ENCODE data around the gene EVC2.
A peak's percentile ranks its signal among the peaks of the same experiment; 100 is the strongest.

EVC2 gene

GRCh38 chr4:5711479-5712184, 3.3 kb upstream of the EVC2 start:
- DNase-seq, result no peak

DNA sequence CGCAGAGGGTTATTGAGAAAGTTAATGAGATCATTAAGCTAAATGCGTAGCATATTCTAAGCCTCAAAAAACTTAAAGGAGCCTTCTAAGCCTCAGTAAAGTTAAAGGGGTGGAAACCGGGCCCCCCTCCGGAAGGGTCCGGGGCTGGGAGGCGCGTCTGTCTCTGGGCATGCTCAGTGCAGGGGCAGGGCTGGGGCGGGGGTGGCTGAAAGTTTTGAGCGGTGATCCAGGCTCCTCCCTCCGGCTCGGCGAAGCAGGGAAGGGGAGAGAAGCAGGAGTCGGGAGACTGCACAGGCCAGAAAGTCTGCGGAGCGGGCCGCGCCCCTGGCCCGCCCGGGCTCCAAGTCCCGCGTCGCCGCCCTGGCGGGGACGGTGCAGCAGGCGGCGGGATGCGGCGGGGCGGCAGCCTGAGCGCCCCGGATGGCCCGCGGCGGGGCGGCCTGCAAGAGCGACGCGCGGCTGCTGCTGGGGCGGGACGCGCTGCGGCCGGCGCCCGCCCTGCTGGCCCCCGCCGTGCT, 2.7 kb upstream of the EVC2 start, which contains the start of gene EVC:
Gene EVC (plus strand): TSS at position 241 of the 518 bp plus-strand sequence. CDS start 180 bp downstream, at position 421.
- no peak for DNase-seq

DNA sequence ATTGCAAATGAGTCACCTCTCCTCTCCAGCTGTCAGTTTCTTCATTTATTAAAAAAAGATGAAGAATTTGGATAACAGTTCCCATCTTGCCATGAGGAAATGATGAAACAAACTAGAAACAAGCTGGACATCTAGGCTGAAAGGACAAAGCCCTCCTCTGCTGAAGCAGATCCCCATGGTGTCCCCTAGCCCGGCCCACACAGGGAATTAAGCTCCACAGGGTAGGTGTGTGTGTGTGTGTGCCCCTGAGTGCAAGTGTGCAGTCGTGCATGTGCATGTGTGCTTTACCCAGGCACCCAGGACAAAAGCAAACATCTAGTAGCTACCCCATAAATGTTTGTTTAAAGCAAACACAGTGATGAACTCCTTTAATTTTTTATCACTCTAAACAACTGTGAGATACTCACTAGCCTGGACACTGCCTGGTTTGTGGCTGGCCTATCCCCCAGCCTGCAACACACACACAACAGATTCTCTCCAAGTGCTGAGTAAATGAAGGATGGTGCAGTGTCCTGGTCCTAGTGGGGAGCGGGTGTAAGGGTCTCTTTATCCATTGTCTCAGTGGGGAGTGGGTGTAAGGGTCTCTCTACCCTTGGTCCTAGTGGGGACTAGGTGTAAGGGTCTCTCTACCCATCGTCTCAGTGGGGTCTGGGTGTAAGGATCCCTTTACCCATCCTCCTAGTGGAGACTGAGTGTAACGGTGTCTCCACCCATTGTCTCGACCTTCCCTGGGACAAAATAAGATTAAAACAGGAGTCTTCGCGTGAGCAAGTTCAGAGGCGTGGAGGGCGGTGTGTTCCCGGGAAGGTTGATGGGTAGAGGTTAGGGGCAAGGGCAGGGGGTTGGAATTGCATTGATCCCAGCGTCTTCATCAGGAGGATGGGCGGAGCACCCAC, 2.0 kb upstream of the EVC2 start:
- DNase-seq, result peak; percentile 41

DNA sequence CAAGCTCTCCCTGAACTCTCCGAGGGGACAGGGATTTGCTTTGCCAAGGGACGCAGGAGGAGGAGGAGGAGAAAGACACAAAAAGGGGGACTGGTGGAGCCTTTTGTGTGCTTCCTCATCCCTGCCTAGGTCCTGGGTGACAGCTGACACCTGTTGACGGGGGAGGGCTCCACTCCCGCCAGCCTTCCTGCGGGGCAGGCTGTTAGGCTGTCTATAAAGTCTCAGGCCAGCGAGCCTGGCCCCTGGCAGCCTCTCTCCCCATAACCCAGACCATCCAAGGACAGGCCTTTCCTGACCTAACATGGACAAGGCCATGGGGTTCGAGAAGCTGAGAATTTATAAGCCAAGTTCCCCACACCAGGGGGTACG, 832 bp upstream of the EVC2 start:
- peak; percentile 27 for DNase-seq

GRCh38 chr4:5707778-5708448, 446 bp downstream of the EVC2 start:
- peak; percentile 38 for DNase-seq

- DNase-seq, result no peak
Measured at GRCh38 chr4:5707366-5707765, 993 bp downstream of the EVC2 start.

- DNase-seq, result no peak
Measured at GRCh38 chr4:5706486-5707290, 1.7 kb downstream of the EVC2 start.

DNA sequence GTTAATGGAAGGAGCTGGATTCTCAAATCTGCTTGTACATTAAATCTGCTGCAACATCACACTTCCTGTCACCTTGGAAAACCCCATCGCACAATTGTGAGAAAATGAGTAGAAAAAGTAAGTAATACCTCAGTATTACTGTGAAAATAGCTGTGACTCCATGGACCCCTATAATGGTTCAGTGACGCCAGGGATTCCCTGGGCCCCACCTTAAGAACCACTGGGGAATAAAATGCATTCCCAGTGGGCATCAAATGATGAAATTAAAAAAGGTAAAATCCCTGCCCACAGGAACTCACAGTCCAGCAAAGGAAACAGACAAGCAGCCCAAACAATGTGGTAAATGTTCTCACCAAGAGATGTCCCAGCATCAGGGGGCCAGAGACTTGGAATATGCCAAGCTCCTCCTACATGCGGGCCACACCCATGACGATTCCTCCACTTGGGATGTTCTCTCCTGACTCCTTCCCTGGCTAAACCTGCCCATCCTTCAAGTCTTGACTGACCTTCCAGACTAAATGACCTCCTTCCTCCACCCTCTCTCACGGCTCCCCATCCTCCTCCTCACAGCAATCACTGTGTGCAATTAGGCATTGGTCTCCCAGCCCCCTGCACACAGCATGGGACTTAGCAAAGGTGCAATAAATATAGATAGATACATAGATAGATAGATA, 2.6 kb downstream of the EVC2 start:
- DNase-seq, result no peak

DNA sequence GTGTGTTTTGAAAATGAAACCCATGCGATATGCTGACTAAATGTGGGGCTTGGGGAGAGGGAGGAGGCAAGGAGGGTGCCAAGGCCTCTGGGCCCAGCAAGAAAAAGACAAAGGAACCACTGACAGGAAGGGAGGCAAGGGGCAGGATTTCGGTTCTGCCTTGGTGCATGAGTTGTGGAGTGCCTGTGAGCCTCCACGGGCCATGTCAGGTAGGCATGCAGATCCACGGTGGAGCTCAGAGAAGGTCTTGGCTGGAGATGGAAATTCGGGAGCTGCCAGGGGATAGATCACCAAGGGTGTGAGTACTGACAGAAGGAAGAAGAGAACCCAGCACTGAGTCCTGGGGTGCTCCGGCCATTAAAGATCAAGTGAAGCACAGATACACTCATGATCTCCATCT, 4.1 kb downstream of the EVC2 start:
- no peak for DNase-seq

DNA sequence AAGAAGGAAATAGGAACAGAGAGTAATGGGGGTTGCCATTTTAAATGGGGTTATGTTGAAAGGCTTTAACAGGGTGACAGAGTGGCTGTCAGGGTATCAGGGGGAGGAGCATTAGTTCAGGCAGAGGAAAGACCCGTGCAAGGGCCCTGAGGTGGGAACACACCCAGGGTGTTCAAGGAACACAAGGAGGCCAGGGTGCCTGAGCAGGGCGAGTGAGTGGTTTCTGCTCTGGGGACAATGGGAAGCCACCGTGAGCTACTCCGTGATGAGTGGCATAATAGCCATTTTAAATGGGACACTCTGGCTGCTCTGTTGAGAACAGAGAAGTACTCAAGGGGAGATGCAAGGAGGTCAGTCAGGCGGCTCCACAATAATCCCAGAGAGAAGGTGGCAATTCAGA, 4.5 kb downstream of the EVC2 start:
- DNase-seq, result no peak

- no peak for DNase-seq
Measured at GRCh38 chr4:5701971-5702370, 6.4 kb downstream of the EVC2 start.

- DNase-seq, result no peak
Measured at GRCh38 chr4:5700459-5700858, 7.9 kb downstream of the EVC2 start.

- DNase-seq, result no peak
Measured at GRCh38 chr4:5696341-5696740, 12.0 kb downstream of the EVC2 start.

DNA sequence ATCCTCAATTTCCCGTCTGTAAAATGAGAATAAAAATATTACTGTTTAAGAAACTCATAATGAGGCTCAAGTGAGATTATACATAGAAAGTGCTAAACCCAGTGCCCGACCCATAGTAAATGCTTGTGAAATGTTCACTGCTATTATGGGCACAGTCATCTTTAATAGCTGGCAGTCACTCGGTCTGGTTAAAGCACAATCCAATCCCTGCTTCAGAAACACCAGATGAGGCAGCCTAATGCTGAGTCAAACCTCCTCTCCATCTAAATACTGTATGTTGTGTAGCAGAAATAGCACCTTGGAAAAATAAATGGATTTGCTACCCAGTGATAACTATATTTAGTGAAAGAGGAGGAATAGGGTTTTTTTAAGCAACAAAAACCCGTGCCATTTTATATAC, 14.5 kb downstream of the EVC2 start:
- no peak for DNase-seq

DNA sequence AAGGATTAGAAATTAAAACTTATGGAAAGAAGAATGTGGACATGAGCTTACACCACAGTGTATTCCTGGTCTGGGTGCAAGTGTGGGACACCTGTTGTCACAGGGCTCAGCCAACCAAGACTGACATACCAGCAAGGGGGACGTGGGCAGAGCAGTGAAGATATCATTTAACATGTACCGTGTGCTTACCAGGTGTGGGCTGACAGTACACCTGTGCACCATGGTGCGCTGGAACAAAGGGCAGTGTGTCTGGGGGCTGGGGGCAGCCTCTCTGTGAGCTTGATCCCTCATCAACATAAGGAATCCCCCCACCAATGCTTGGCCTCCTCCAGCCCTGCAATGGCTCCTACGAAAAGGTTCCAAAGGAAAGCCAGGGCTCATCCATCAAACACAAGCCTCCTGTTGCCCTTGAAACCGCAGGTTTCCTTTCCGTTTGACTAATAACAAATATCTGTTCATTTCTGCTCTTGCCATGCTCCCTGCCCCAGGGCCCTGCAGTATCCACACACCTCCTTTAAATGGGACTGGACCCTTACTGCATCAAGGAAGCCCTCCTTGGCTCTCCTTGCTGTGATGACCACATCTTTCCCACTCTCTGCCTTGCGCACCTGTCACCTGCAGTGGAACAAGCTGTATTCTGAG, 16.7 kb downstream of the EVC2 start:
- no peak for DNase-seq

DNA sequence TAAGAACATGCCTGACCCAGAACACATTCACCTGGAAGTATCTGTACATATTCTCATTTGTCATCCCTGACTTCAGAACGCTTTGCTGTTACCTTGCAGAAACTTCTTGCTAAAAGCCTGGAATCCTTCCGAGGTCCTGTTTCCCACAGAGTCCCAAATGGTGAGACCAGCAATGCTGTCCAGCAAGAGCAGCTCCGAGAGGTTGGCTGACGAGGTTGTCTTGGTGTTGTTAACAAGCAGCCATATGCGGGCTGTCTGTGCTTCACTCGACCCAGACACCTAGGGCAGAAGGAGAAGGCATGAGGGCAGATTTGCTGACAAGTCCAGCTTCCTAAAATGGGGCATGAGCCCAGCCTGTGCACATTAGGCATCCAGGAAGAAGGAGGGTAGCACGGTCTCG, 19.3 kb downstream of the EVC2 start:
- no peak for DNase-seq

DNA sequence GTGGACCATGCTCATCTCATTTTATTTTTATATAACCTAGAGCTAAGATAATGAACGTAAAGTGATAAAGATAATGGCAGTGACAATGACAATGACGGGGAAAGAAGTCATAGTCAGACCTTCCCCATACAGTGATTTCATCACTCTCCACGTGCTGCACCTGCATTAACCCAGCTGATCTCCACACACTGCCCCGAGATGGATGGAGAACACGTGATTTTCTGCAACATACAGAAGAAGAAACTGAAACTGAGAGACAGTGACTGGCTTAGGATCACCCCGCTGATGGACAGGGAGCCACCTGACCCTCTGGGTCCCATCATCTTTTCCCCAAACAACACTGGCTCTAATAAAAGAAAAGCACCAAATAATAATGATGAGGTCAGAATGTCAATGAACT, 22.0 kb downstream of the EVC2 start:
- no peak for DNase-seq

- no peak for DNase-seq
Measured at GRCh38 chr4:5685296-5685695, 23.1 kb downstream of the EVC2 start.

- DNase-seq, result no peak
Measured at GRCh38 chr4:5683566-5683965, 24.8 kb downstream of the EVC2 start.

DNA sequence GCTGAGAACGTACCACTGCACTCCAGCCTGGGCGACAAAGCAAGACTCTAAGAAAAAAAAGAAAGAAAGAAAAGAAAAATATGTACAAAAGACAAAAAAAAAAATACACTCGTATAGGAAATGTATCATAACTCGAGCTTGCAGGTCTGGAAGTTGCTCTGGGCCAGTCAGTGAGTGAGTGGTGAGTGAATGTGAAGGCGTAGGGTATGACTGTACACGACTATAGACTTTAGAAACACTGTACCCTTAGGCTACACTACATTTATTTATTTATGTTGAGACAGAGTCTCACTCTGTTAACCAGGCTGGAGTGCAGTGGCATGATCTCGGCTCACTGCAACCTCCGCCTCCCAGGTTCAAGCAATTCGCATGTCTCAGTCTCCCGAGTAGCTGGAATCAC, 29.4 kb downstream of the EVC2 start:
- DNase-seq, result no peak

GRCh38 chr4:5676763-5677162, 31.6 kb downstream of the EVC2 start:
- no peak for DNase-seq

DNA sequence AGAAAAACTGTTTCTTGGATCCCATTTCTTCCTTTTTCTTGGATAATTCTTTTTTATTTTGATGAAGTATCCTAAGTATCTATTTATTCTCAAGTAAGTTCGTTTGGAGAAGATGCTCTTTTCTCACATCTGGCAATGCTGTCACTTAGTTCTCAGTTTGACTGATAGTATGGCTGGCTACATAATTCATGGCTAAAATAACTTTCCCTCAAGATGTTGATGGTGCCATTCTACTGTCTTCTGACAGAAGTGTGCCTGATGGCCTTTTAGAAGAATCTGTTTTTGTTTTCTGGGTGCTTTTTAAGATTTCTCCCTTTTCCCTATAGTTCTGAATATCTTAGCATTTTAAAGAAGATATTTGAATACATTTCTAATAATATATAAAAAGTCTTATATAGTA, 41.6 kb downstream of the EVC2 start:
- DNase-seq, result no peak

Data from NCI-H345 (cell line).